SH-SY5Y (cell line): ENCODE data around the gene CCL26.

Experiments
- GATA2 ChIP-seq: IDR thresholded peaks from 2 replicates; pipeline ENCODE4 v1.6.1; 2011; ENCODE audit warnings: mild to moderate bottlenecking, low read depth, low read length
- GATA3 ChIP-seq: IDR thresholded peaks from 2 replicates; pipeline ENCODE4 v1.6.1; 2011; ENCODE audit warnings: low read depth, mild to moderate bottlenecking, low read length, moderate library complexity

DNA sequence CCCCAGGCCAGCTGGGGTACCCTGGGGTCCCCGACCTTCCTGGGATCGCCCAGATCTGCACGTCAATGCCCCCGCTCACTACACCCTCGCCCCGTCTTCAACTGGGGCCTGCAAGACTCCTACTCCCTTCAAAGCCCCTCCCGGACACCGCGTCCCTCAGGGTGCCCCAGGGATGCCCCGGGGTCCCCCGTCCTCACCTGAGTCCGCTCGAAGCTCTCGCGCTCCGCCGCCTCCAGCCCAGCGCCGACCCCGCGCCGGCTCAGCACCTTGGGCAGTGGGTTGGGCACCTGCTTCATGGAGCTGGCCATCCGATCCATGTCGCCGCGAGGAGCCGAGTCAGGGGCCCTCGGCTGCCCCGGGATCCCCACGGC is 33.4 kb downstream of the CCL26 start, which contains the start of gene HIP1:
- TF ChIP-seq GATA2 (no peak), GATA3 (no peak)
